Pancreas (tissue), 10 donors: ENCODE results near the gene SERPINA1. TPM values are rescaled to one million over a fixed set of nuclear protein-coding genes. Genes with fewer than 3 reads are reported as not detected.

Experiments used
- ATAC-seq, 4 donors: fragments of 200-7000 bp; cut with Tn5 transposase; one replicate each; pipeline versions ENCODE4 v1.8.0 to v1.9.1; 2020; ENCODE audit warnings: mild to moderate bottlenecking in 4 of 4, moderate library complexity in 4 of 4
- DNase-seq, 6 donors: peaks; one replicate each; pipeline ENCODE4 v3.0.0-alpha.2; 2020
- FAIRE-seq: peaks from 2 replicates; lab custom pipeline; 2012; peaks lifted over from hg19 to GRCh38; lab: Jason Lieb, UNC
- H3K27ac ChIP-seq, 4 donors: fragments of 200-600 bp; sonication (generic); 1 replicate in 3 of 4; 2 replicates in 1 of 4; pipeline versions ENCODE4 v1.5.0 to v1.8.0; 2020
- H3K27me3 ChIP-seq, 4 donors: fragments of 200-600 bp; one replicate each; pipeline ENCODE4 v1.8.0; 2021
- H3K36me3 ChIP-seq, 3 donors: fragments of 200-600 bp; sonication (generic) in 1 of 3; one replicate each; pipeline versions ENCODE4 v1.5.0 to v1.8.0; 2020 to 2021
- H3K4me1 ChIP-seq, 3 donors: fragments of 200-600 bp; one replicate each; pipeline ENCODE4 v1.8.0; 2021
- H3K4me3 ChIP-seq, 4 donors: fragments of 200-600 bp; sonication (generic) in 2 of 4; one replicate each; pipeline versions ENCODE4 v1.5.0 to v1.8.0; 2020 to 2021
- H3K9me3 ChIP-seq, 4 donors: fragments of 200-600 bp; one replicate each; pipeline ENCODE4 v1.8.0; 2021
- CTCF ChIP-seq, 4 donors: fragments of 200-600 bp; sonication (generic) in 3 of 4; IDR thresholded peaks; one replicate each; pipeline versions ENCODE4 v1.5.0 to v1.8.0; 2021; ENCODE audit warnings: antibody characterized with exemption in 4 of 4
- WGBS, 2 donors: extraction: QIAGEN DNeasy Blood & Tissue Kit; methylation state at CpG; one replicate each; pipeline ENCODE4 v1.1.7; 2013; 5-methylcytosine and 5-hydroxymethylcytosine counted together
- intact Hi-C, 3 donors: fragments of 100-400 bp; cut with DNase I; formaldehyde crosslinking; loops; one replicate each; pipeline versions ENCODE4 v1.11.1 to v1.14.2; 2022
- polyA plus RNA-seq, 2 donors: library from polyadenylated mRNA; stranded (reverse); fragments of 200-250 nt; gene quantifications; one replicate each; pipeline ENCODE4 v1.2.3, GENCODE V29; 2013
- total RNA-seq, 6 donors: library from RNA; stranded (reverse); fragmentation: NEBNext Ultra II Directional in 4 of 6; extraction: Animal tissue kit (Norgen Biotek cat#: 25700) in 4 of 6; gene quantifications; one replicate each; pipeline versions ENCODE4 v1.2.1 to v1.2.4, GENCODE V29; 2021 to 2023
- donor health status: healthy with polysubstance abuse.
- donor health status: DM: no; HTN: no; CAD: no; lungs with moderate emphysema.
- donor health status: DM: no; HTN: no; CAD: no.
- donor health status: control.
- donor health status: control.
- donor health status: Bipolar disorder and iron deficiency.
- donor health status: DM: yes; HTN: yes; CAD: no.
- donor health status: DM: no; HTN: no; CAD: no.
- donor health status: DM: no; HTN: no; CAD: no.
- donor health status: DM: yes; HTN: yes; CAD: no.

Gene SERPINA1
- total and polyA plus RNA-seq, 8 donors: 45.0 to 328 (median 170) TPM

- H3K4me3 ChIP-seq: no peak overlapping the region
- no peak for TF ChIP-seq CTCF (IDR thresholded peaks at IDR 0.05)
- 83 to 84% methylated on average over 7 of the region's 7 CpGs for WGBS, 2 donors
- no peaks in the 10 kb centered on the region for H3K27me3 ChIP-seq
- ATAC-seq (no peak), FAIRE-seq (no peak), DNase-seq (peak in 1 of 6 donors; percentile 11)
- H3K9me3 ChIP-seq: no peaks in the 10 kb centered on the region
- no peaks in the 10 kb centered on the region for H3K36me3 ChIP-seq
- intact Hi-C loops: no loop called here
- no peak overlapping the region for H3K27ac ChIP-seq
- H3K4me1 ChIP-seq: no peaks in the 10 kb centered on the region
These were observed 19.4 kb downstream of the SERPINA1 start for GRCh38 chr14:94368956-94369355.

GRCh38 chr14:94368243-94368590 lies 20.2 kb downstream of the SERPINA1 start:
- intact Hi-C loops: no loop called here

GRCh38 chr14:94367347-94368242 lies 20.8 kb downstream of the SERPINA1 start:
- WGBS, 2 donors: 67 to 75% methylated on average over 12 of the region's 12 CpGs
- H3K36me3 ChIP-seq: no peaks in the 10 kb centered on the region
- no peak for TF ChIP-seq CTCF (IDR thresholded peaks at IDR 0.05)
- intact Hi-C loops: no loop called here
- no peaks in the 10 kb centered on the region for H3K4me1 ChIP-seq
- no peaks in the 10 kb centered on the region for H3K27me3 ChIP-seq
- DNase-seq (peak in 1 of 6 donors; percentile 24), ATAC-seq (peak in 2 of 4 donors; percentile 52 to 57), FAIRE-seq (no peak)
- no peaks in the 10 kb centered on the region for H3K9me3 ChIP-seq
- H3K27ac ChIP-seq: no peak overlapping the region
- no peak overlapping the region for H3K4me3 ChIP-seq

More at GRCh38 chr14:94368243-94368590, 20.2 kb downstream of the SERPINA1 start:
- WGBS, 2 donors: 75 to 84% methylated on average over 3 of the region's 3 CpGs
- TF ChIP-seq CTCF (IDR thresholded peaks at IDR 0.05): no peak
- no peaks in the 10 kb centered on the region for H3K27me3 ChIP-seq
- ATAC-seq: no peak
- H3K36me3 ChIP-seq: no peaks in the 10 kb centered on the region
- no peak for FAIRE-seq
- no peaks in the 10 kb centered on the region for H3K9me3 ChIP-seq
- no peak overlapping the region for H3K4me3 ChIP-seq
- peak in 1 of 6 donors; percentile 30 for DNase-seq
- H3K4me1 ChIP-seq: no peaks in the 10 kb centered on the region
- no peak overlapping the region for H3K27ac ChIP-seq

GRCh38 chr14:94366146-94366915 lies 22.1 kb downstream of the SERPINA1 start, which contains the start of gene SERPINA2:
Gene SERPINA2 (minus strand): TSS chr14:94366698.
- no peaks in the 10 kb centered on the region for H3K4me1 ChIP-seq
- ATAC-seq (no peak), FAIRE-seq (no peak), DNase-seq (peak in 1 of 6 donors; percentile 30)
- TF ChIP-seq CTCF (IDR thresholded peaks at IDR 0.05): no peak
- no peaks in the 10 kb centered on the region for H3K36me3 ChIP-seq
- 74 to 78% methylated on average over 14 of the region's 14 CpGs for WGBS, 2 donors
- intact Hi-C loops: no loop called here
- no peaks in the 10 kb centered on the region for H3K9me3 ChIP-seq
- H3K27ac ChIP-seq: no peak within 1 kb of the TSS
- no peaks in the 10 kb centered on the region for H3K27me3 ChIP-seq
- H3K4me3 ChIP-seq: no peak within 1 kb of the TSS
